ENCODE results near the gene TIGD1.

- TF ChIP-seq CTCF (IDR thresholded peaks at IDR 0.05) (no peak), POLR2AphosphoS5 (IDR thresholded peaks at IDR 0.05; ENCODE audit: low read depth, low read length) (no peak)
These were observed 22.4 kb downstream of the TIGD1 start for GRCh38 chr2:232527905-232528470.
